HEK293 (cell line): ENCODE results near the gene FGF9.

Experiments used
- CTCF ChIA-PET: fragments of 350-600 bp; formaldehyde crosslinking; extraction: SDS; loops from one replicate; lab custom pipeline; 2021; ENCODE audit warnings: antibody characterized with exemption; lab: Yijun Ruan, JAX
- POLR2A ChIA-PET: fragments of 300-600 bp; formaldehyde crosslinking; extraction: SDS; loops from one replicate; lab custom pipeline; 2020; ENCODE audit warnings: antibody characterized with exemption, inconsistent platforms; lab: Yijun Ruan, JAX
- H3K27ac ChIP-seq: fragments of 200-500 bp; sonication (Bioruptor generic); 2 replicates; pipeline ENCODE4 v1.5.1; 2014; ENCODE audit warnings: low read depth, low read length, control low read depth, inconsistent platforms; ENCODE audit errors: extremely low read depth
- H3K36me3 ChIP-seq, 2 experiments: fragments of 200-500 bp in 1 of 2; sonication (Bioruptor generic) in 1 of 2; 1 replicate in 1 of 2; 2 replicates in 1 of 2; pipeline ENCODE4 v1.5.1; 2014 to 2017; ENCODE audit warnings: inconsistent platforms in 2 of 2, low read length in 2 of 2; ENCODE audit not compliant: control insufficient read depth in 2 of 2, insufficient read depth in 1 of 2
- H3K4me1 ChIP-seq: fragments of 200-500 bp; sonication (Bioruptor generic); 2 replicates; pipeline ENCODE4 v1.5.1; 2014; ENCODE audit warnings: mild to moderate bottlenecking, low read length, inconsistent platforms; ENCODE audit not compliant: control insufficient read depth, insufficient read depth
- H3K4me3 ChIP-seq: 2 replicates; pipeline ENCODE4 v1.5.1; 2011; ENCODE audit warnings: low read depth, mild to moderate bottlenecking, control low read depth, low read length, moderate library complexity
- H3K9me3 ChIP-seq: fragments of 200-500 bp; sonication (Bioruptor generic); 2 replicates; pipeline ENCODE4 v1.5.1; 2014; ENCODE audit warnings: low read depth, low read length, inconsistent platforms; ENCODE audit not compliant: control insufficient read depth, insufficient read depth
- CTCF ChIP-seq: fragments of 450-650 bp; formaldehyde crosslinking; IDR thresholded peaks from 2 replicates; pipeline ENCODE4 v1.5.1; 2016; ENCODE audit warnings: missing biosample characterization, missing genetic modification characterization
- INSM2 ChIP-seq: fragments of 450-650 bp; formaldehyde crosslinking; IDR thresholded peaks from 2 replicates; pipeline ENCODE4 v1.5.1; 2016; ENCODE audit warnings: missing biosample characterization, missing genetic modification characterization
- YY1 ChIP-seq: fragments of 450-650 bp; formaldehyde crosslinking; IDR thresholded peaks from 2 replicates; pipeline ENCODE4 v1.5.1; 2018; ENCODE audit warnings: missing biosample characterization, missing genetic modification characterization
- ZBTB20 ChIP-seq: fragments of 450-650 bp; formaldehyde crosslinking; IDR thresholded peaks from 2 replicates; pipeline ENCODE4 v1.5.1; 2016; ENCODE audit warnings: missing biosample characterization, missing genetic modification characterization
- ZIC2 ChIP-seq: fragments of 450-650 bp; formaldehyde crosslinking; IDR thresholded peaks from 2 replicates; pipeline ENCODE4 v1.5.1; 2016; ENCODE audit warnings: missing biosample characterization, missing genetic modification characterization
- ZNF155 ChIP-seq: fragments of 450-650 bp; formaldehyde crosslinking; IDR thresholded peaks from 2 replicates; pipeline ENCODE4 v1.5.1; 2016; ENCODE audit warnings: missing biosample characterization, missing genetic modification characterization
- ZNF175 ChIP-seq: fragments of 450-650 bp; formaldehyde crosslinking; IDR thresholded peaks from 2 replicates; pipeline ENCODE4 v1.5.1; 2016; ENCODE audit warnings: missing biosample characterization, missing genetic modification characterization
- ZNF19 ChIP-seq: fragments of 450-650 bp; formaldehyde crosslinking; IDR thresholded peaks from 2 replicates; pipeline ENCODE4; 2016; ENCODE audit warnings: missing biosample characterization, missing genetic modification characterization, low read depth
- ZNF211 ChIP-seq: fragments of 450-650 bp; formaldehyde crosslinking; IDR thresholded peaks from 2 replicates; pipeline ENCODE4 v1.5.1; 2016; ENCODE audit warnings: low read depth, missing biosample characterization, missing genetic modification characterization
- ZNF366 ChIP-seq: fragments of 450-650 bp; formaldehyde crosslinking; conservative IDR thresholded peaks from 2 replicates; pipeline ENCODE4 v1.5.1; 2016; ENCODE audit warnings: missing biosample characterization, missing genetic modification characterization
- ZNF391 ChIP-seq: fragments of 450-650 bp; formaldehyde crosslinking; IDR thresholded peaks from 2 replicates; pipeline ENCODE4 v1.5.1; 2016; ENCODE audit warnings: low read depth, missing biosample characterization, missing genetic modification characterization, borderline replicate concordance
- ZNF548 ChIP-seq: fragments of 450-650 bp; formaldehyde crosslinking; IDR thresholded peaks from 2 replicates; pipeline ENCODE4 v1.5.1; 2016; ENCODE audit warnings: missing biosample characterization, missing genetic modification characterization
- ZNF549 ChIP-seq: fragments of 450-650 bp; IDR thresholded peaks from 2 replicates; pipeline ENCODE4 v1.5.1; 2018; ENCODE audit warnings: missing biosample characterization, missing genetic modification characterization, mild to moderate bottlenecking, inconsistent platforms, moderate library complexity
- ZNF560 ChIP-seq: fragments of 450-650 bp; formaldehyde crosslinking; IDR thresholded peaks from 2 replicates; pipeline ENCODE4 v1.5.1; 2017; ENCODE audit warnings: missing biosample characterization, missing genetic modification characterization, borderline replicate concordance
- ZNF571 ChIP-seq: fragments of 450-650 bp; formaldehyde crosslinking; IDR thresholded peaks from 2 replicates; pipeline ENCODE4 v1.5.0; 2017; ENCODE audit warnings: missing biosample characterization, missing genetic modification characterization
- ZNF600 ChIP-seq: fragments of 450-650 bp; formaldehyde crosslinking; IDR thresholded peaks from 2 replicates; pipeline ENCODE4 v1.5.1; 2016; ENCODE audit warnings: missing biosample characterization, missing genetic modification characterization
- ZNF621 ChIP-seq: fragments of 450-650 bp; formaldehyde crosslinking; IDR thresholded peaks from 2 replicates; pipeline ENCODE4 v1.5.1; 2017; ENCODE audit warnings: missing biosample characterization, missing genetic modification characterization
- ZNF629 ChIP-seq: fragments of 450-650 bp; formaldehyde crosslinking; IDR thresholded peaks from 2 replicates; pipeline ENCODE4 v1.5.1; 2017; ENCODE audit warnings: missing biosample characterization, missing genetic modification characterization
- ZNF654 ChIP-seq: fragments of 450-650 bp; formaldehyde crosslinking; IDR thresholded peaks from 2 replicates; pipeline ENCODE4 v1.5.1; 2016; ENCODE audit warnings: low read depth, missing biosample characterization, missing genetic modification characterization
- ZNF704 ChIP-seq: fragments of 450-650 bp; formaldehyde crosslinking; IDR thresholded peaks from 2 replicates; pipeline ENCODE4 v1.5.1; 2016; ENCODE audit warnings: missing biosample characterization, missing genetic modification characterization
- ZNF791 ChIP-seq: fragments of 450-650 bp; formaldehyde crosslinking; IDR thresholded peaks from 2 replicates; pipeline ENCODE4 v1.5.1; 2016; ENCODE audit warnings: missing biosample characterization, missing genetic modification characterization
- ZSCAN16 ChIP-seq: fragments of 450-650 bp; formaldehyde crosslinking; IDR thresholded peaks from 2 replicates; pipeline ENCODE4 v1.5.1; 2016; ENCODE audit warnings: missing biosample characterization, missing genetic modification characterization
- ZSCAN23 ChIP-seq: fragments of 450-650 bp; formaldehyde crosslinking; IDR thresholded peaks from 2 replicates; pipeline ENCODE4 v1.5.1; 2016; ENCODE audit warnings: missing biosample characterization, missing genetic modification characterization
- TF ChIP-seq, protein P1 (sequence below): fragments of 450-650 bp; formaldehyde crosslinking; IDR thresholded peaks from 2 replicates; pipeline ENCODE4 v1.5.1; 2016; ENCODE audit warnings: missing biosample characterization, missing genetic modification characterization
- TF ChIP-seq, protein P2 (sequence below): fragments of 450-650 bp; formaldehyde crosslinking; IDR thresholded peaks from 2 replicates; pipeline ENCODE4 v1.5.1; 2017; ENCODE audit warnings: missing biosample characterization, missing genetic modification characterization
- TF ChIP-seq, protein P3 (sequence below): fragments of 450-650 bp; formaldehyde crosslinking; IDR thresholded peaks from 2 replicates; pipeline ENCODE4 v1.5.1; 2016; ENCODE audit warnings: missing biosample characterization, missing genetic modification characterization, low read depth
- TF ChIP-seq, protein P4 (sequence below): fragments of 450-650 bp; formaldehyde crosslinking; optimal IDR thresholded peaks from 2 replicates; pipeline ENCODE3; 2016; ENCODE audit warnings: missing biosample characterization, mild to moderate bottlenecking, missing genetic modification characterization

Gene FGF9

DNA sequence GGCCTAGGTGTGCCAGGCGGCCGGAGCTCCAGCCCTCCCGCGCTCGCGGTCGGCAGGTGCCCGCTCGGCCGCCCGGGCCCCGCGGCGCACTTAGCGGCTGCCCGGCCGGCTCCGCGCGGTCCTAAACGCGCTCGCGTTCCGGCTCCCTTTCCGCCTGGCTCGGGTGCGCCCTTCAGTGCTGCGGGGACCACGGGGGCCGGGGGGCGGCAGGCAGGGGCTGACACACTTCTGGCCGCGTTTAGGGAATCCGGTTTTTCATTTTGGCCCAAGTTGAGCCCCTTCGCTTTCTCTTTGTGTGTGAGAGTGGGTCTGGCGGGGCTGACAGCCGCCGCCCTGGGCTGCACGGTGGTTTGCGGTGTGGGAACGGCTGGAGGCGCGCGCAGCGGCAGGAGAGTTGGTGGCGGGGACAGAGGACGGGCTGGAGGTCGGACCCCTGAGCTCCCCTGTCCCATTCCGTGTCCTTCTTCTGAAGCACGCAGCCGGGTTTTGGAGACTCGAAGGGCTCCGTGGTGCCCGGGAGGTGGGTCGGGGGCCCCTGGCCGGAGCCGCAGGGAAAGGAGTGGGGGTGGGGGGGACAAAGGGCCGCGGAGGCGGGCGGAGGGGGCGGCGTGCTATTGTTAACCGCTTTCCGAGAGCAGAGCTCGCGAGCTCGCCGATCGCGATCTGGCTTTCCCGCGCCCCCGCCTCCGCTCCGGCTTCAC, 3.1 kb downstream of the FGF9 start:
- Histone ChIP-seq H3K4me3 (peak overlapping the region; percentile 59), H3K36me3 (no peaks in the 10 kb centered on the region), H3K4me1 (no peaks in the 10 kb centered on the region; the same call in 1 of the 2 replicates), H3K9me3 (no peaks in the 10 kb centered on the region), H3K27ac (peak overlapping the region; percentile 90)
- ChIA-PET POLR2A (interaction anchor here (0.6 to 0.8 kb wide), 3 partner anchors 9 to 70 kb away, joined by 3 to 5 read pairs (median 3); partner anchors contain the start of gene MICU2), CTCF (interaction anchor here (0.5 to 0.7 kb wide), 3 partner anchors 50 to 618 kb away, joined by 3 read pairs; no protein-coding TSS in a partner anchor)
- no peak for TF ChIP-seq INSM2
- no peak for TF ChIP-seq ZNF791 (tag by site-specific recombination)
- no peak for TF ChIP-seq ZNF155 (tag by site-specific recombination)
- TF ChIP-seq ZNF704 (tag by site-specific recombination) = no peak
- TF ChIP-seq ZSCAN16 (tag by site-specific recombination) = no peak
- no peak for TF ChIP-seq ZNF629
- TF ChIP-seq ZNF19 (tag by site-specific recombination) = no peak
- TF ChIP-seq ZNF654 (tag by site-specific recombination) = no peak
- peak; percentile 53; the same call in 1 of the 2 replicates for TF ChIP-seq ZBTB20 (tag by site-specific recombination)
- no peak for TF ChIP-seq ZNF571 (tag by site-specific recombination)
- TF ChIP-seq, protein P1, sequence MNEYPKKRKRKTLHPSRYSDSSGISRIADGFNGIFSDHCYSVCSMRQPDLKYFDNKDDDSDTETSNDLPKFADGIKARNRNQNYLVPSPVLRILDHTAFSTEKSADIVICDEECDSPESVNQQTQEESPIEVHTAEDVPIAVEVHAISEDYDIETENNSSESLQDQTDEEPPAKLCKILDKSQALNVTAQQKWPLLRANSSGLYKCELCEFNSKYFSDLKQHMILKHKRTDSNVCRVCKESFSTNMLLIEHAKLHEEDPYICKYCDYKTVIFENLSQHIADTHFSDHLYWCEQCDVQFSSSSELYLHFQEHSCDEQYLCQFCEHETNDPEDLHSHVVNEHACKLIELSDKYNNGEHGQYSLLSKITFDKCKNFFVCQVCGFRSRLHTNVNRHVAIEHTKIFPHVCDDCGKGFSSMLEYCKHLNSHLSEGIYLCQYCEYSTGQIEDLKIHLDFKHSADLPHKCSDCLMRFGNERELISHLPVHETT (tag by site-specific recombination) = no peak
- no peak for TF ChIP-seq ZNF549 (tag by site-specific recombination)
- 0 out of 2 replicates have a peak, but pooled peaks have one; percentile 13 for TF ChIP-seq CTCF (tag by site-specific recombination)
- TF ChIP-seq, protein P2, sequence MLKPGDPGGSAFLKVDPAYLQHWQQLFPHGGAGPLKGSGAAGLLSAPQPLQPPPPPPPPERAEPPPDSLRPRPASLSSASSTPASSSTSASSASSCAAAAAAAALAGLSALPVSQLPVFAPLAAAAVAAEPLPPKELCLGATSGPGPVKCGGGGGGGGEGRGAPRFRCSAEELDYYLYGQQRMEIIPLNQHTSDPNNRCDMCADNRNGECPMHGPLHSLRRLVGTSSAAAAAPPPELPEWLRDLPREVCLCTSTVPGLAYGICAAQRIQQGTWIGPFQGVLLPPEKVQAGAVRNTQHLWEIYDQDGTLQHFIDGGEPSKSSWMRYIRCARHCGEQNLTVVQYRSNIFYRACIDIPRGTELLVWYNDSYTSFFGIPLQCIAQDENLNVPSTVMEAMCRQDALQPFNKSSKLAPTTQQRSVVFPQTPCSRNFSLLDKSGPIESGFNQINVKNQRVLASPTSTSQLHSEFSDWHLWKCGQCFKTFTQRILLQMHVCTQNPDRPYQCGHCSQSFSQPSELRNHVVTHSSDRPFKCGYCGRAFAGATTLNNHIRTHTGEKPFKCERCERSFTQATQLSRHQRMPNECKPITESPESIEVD (tag by site-specific recombination) = no peak
- TF ChIP-seq ZNF391 (tag by site-specific recombination) = no peak
- no peak for TF ChIP-seq YY1 (tag by site-specific recombination)
- TF ChIP-seq ZSCAN23 (tag by site-specific recombination) = no peak
- no peak for TF ChIP-seq ZNF366 (tag by site-specific recombination)
- peak; percentile 32; the same call in 1 of the 2 replicates for TF ChIP-seq ZIC2
- TF ChIP-seq ZNF175 (tag by site-specific recombination) = no peak
- TF ChIP-seq ZNF211 (tag by site-specific recombination) = no peak
- no peak; the same call in 1 of the 2 replicates for TF ChIP-seq ZNF600 (tag by site-specific recombination)
- TF ChIP-seq ZNF621 (tag by site-specific recombination) = no peak
- TF ChIP-seq, protein P3, sequence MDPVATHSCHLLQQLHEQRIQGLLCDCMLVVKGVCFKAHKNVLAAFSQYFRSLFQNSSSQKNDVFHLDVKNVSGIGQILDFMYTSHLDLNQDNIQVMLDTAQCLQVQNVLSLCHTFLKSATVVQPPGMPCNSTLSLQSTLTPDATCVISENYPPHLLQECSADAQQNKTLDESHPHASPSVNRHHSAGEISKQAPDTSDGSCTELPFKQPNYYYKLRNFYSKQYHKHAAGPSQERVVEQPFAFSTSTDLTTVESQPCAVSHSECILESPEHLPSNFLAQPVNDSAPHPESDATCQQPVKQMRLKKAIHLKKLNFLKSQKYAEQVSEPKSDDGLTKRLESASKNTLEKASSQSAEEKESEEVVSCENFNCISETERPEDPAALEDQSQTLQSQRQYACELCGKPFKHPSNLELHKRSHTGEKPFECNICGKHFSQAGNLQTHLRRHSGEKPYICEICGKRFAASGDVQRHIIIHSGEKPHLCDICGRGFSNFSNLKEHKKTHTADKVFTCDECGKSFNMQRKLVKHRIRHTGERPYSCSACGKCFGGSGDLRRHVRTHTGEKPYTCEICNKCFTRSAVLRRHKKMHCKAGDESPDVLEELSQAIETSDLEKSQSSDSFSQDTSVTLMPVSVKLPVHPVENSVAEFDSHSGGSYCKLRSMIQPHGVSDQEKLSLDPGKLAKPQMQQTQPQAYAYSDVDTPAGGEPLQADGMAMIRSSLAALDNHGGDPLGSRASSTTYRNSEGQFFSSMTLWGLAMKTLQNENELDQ (tag by site-specific recombination) = no peak
- TF ChIP-seq ZNF548 = no peak
- TF ChIP-seq, protein P4, sequence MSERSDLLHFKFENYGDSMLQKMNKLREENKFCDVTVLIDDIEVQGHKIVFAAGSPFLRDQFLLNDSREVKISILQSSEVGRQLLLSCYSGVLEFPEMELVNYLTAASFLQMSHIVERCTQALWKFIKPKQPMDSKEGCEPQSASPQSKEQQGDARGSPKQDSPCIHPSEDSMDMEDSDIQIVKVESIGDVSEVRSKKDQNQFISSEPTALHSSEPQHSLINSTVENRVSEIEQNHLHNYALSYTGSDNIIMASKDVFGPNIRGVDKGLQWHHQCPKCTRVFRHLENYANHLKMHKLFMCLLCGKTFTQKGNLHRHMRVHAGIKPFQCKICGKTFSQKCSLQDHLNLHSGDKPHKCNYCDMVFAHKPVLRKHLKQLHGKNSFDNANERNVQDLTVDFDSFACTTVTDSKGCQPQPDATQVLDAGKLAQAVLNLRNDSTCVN (tag by site-specific recombination) = peak; percentile 79
- TF ChIP-seq ZNF560 = no peak
